ENCODE results near the gene TMEM150B. TPM values are rescaled to one million over a fixed set of nuclear protein-coding genes. Genes with fewer than 3 reads are reported as not detected.

TMEM150B gene
- total RNA-seq, 2 donors from 2014 or later, result 0.73 to 0.95 TPM

- no peaks in the 10 kb centered on the region for H3K27me3 ChIP-seq (ENCODE audit: control insufficient read depth, insufficient read depth, low read length, poor library complexity, severe bottlenecking)
- Mint-ChIP-seq H3K36me3 (ENCODE audit: low read depth) (no peaks in the 10 kb centered on the region), H3K27ac (peak overlapping the region; percentile 83), H3K4me1 (peaks cover 24% of the 10 kb centered on the region), H3K27me3 (ENCODE audit: insufficient read depth) (no peaks in the 10 kb centered on the region), H3K4me3 (peak overlapping the region; percentile 55), H3K9me3 (no peaks in the 10 kb centered on the region)
- no peaks in the 10 kb centered on the region for H3K36me3 ChIP-seq (ENCODE audit: control insufficient read depth, insufficient read depth, low read length)
- peaks cover 8% of the 10 kb centered on the region for H3K4me1 ChIP-seq (ENCODE audit: control insufficient read depth, insufficient read depth, low read length)
- TF ChIP-seq, protein P1, sequence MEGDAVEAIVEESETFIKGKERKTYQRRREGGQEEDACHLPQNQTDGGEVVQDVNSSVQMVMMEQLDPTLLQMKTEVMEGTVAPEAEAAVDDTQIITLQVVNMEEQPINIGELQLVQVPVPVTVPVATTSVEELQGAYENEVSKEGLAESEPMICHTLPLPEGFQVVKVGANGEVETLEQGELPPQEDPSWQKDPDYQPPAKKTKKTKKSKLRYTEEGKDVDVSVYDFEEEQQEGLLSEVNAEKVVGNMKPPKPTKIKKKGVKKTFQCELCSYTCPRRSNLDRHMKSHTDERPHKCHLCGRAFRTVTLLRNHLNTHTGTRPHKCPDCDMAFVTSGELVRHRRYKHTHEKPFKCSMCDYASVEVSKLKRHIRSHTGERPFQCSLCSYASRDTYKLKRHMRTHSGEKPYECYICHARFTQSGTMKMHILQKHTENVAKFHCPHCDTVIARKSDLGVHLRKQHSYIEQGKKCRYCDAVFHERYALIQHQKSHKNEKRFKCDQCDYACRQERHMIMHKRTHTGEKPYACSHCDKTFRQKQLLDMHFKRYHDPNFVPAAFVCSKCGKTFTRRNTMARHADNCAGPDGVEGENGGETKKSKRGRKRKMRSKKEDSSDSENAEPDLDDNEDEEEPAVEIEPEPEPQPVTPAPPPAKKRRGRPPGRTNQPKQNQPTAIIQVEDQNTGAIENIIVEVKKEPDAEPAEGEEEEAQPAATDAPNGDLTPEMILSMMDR (conservative IDR thresholded peaks at IDR 0.05), result no peak
- peak; percentile 95 for DNase-seq
- no peak overlapping the region for H3K4me3 ChIP-seq (ENCODE audit: low read length)
- H3K9ac ChIP-seq (ENCODE audit: extremely low read depth, low read length, poor library complexity, severe bottlenecking), result no peak overlapping the region
- no peak overlapping the region for H3K27ac ChIP-seq (ENCODE audit: low read depth, low read length)
- 20% methylated on average over 15 to 21 of the region's 21 CpGs for WGBS, 2 experiments (ENCODE audit: insufficient coverage in 1 of 2, insufficient read length in 1 of 2)
- H3K9me3 ChIP-seq (ENCODE audit: control insufficient read depth, low read length), result no peaks in the 10 kb centered on the region
These were observed 5.4 kb downstream of the TMEM150B start for GRCh38 chr19:55319785-55320184.

DNA sequence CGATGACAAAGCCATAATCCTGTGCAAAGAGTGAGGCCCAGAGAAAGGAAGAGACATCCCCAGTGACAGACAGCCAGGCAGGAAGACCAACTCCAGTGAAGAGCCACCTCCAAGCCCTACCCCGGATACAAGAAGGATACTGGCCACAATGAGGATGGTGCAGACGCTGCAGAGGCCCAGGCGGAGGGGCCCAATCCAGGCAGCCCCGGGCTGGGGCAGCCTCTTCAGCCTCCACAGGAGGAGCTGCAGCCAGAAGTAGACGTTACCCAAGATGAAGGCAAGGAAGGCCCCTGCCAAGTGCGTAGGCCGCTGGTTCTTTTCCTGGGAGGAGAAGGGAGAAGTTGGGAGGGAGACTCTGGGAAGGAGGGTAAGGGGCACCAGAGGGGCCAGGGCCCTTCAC is 8.5 kb downstream of the TMEM150B start:
- 86 to 89% methylated on average over 8 of the region's 8 CpGs for WGBS, 2 experiments (ENCODE audit: insufficient coverage in 1 of 2, insufficient read length in 1 of 2)
- TF ChIP-seq, protein P1 (conservative IDR thresholded peaks at IDR 0.05), result no peak
- Histone ChIP-seq H3K9ac (ENCODE audit: extremely low read depth, low read length, poor library complexity, severe bottlenecking) (no peak overlapping the region), H3K4me3 (ENCODE audit: low read length) (no peak overlapping the region), H3K9me3 (ENCODE audit: control insufficient read depth, low read length) (no peaks in the 10 kb centered on the region), H3K4me1 (ENCODE audit: control insufficient read depth, insufficient read depth, low read length) (peaks cover 3% of the 10 kb centered on the region), H3K36me3 (ENCODE audit: control insufficient read depth, insufficient read depth, low read length) (no peaks in the 10 kb centered on the region), H3K27me3 (ENCODE audit: control insufficient read depth, insufficient read depth, low read length, poor library complexity, severe bottlenecking) (no peaks in the 10 kb centered on the region), H3K27ac (ENCODE audit: low read depth, low read length) (no peak overlapping the region)
- Mint-ChIP-seq H3K36me3 (ENCODE audit: low read depth) (peaks cover 6% of the 10 kb centered on the region), H3K27ac (no peak overlapping the region), H3K9me3 (no peaks in the 10 kb centered on the region), H3K4me1 (peaks cover 11% of the 10 kb centered on the region), H3K4me3 (no peak overlapping the region), H3K27me3 (ENCODE audit: insufficient read depth) (no peaks in the 10 kb centered on the region)
- no peak for DNase-seq

DNA sequence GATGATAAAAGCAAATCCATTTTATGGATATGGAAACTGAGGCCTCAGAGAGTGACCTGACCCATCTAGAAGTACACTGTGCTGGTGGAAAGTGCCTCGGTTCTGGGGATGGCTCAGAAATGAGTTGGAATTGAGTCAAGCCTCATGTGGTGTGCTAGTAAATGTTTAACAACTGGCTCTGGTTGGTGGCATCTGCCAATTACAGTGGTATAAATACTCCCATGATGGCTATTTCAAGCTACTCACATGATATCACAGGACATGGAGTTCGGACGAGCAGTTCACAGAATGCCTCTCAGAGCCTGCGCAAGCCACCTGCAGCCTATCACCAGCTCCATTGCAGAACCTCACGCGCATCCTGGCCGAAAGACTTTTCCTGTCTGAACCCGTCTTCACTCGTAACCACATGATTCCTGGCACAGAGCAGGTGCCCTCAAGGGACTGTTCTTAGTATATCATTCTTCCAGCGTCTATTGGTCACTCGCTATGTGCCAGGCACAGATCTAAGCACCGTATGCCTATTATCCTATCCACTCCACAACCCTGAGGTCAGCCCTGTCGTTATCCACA is 9.1 kb downstream of the TMEM150B start:
- TF ChIP-seq, protein P1 (conservative IDR thresholded peaks at IDR 0.05), result no peak
- Mint-ChIP-seq H3K9me3 (no peaks in the 10 kb centered on the region), H3K27me3 (ENCODE audit: insufficient read depth) (no peaks in the 10 kb centered on the region), H3K27ac (no peak overlapping the region), H3K36me3 (ENCODE audit: low read depth) (peaks cover 6% of the 10 kb centered on the region), H3K4me1 (peaks cover 4% of the 10 kb centered on the region), H3K4me3 (no peak overlapping the region)
- Histone ChIP-seq H3K9ac (ENCODE audit: extremely low read depth, low read length, poor library complexity, severe bottlenecking) (no peak overlapping the region), H3K4me1 (ENCODE audit: control insufficient read depth, insufficient read depth, low read length) (peaks cover 3% of the 10 kb centered on the region), H3K4me3 (ENCODE audit: low read length) (no peak overlapping the region), H3K9me3 (ENCODE audit: control insufficient read depth, low read length) (no peaks in the 10 kb centered on the region), H3K36me3 (ENCODE audit: control insufficient read depth, insufficient read depth, low read length) (no peaks in the 10 kb centered on the region), H3K27ac (ENCODE audit: low read depth, low read length) (no peak overlapping the region), H3K27me3 (ENCODE audit: control insufficient read depth, insufficient read depth, low read length, poor library complexity, severe bottlenecking) (no peaks in the 10 kb centered on the region)
- 94 to 95% methylated on average over 11 to 13 of the region's 13 CpGs for WGBS, 2 experiments (ENCODE audit: insufficient coverage in 1 of 2, insufficient read length in 1 of 2)
- no peak for DNase-seq
